HG02678 (cell line): ENCODE results near the gene ARL13B.
"Not testable (repeated sequence)": the region's sequence is repeated elsewhere in the genome, so short reads cannot be mapped to it uniquely, and the experiment has no call there.

ENCODE experiments used
- ATAC-seq: cut with Tn5 transposase; IDR thresholded peaks from one replicate; pipeline ENCODE4 v1.9.1; 2021; ENCODE audit warnings: mild to moderate bottlenecking, moderate library complexity; ENCODE audit not compliant: unreplicated experiment

The ARL13B gene

GRCh38 chr3:93979850-93980676 is at the start of gene ARL13B:
TSS of gene ARL13B (plus strand) at chr3:93980155. CDS start at chr3:93980424, 269 bp downstream.
- ATAC-seq, result peak; percentile 100

DNA sequence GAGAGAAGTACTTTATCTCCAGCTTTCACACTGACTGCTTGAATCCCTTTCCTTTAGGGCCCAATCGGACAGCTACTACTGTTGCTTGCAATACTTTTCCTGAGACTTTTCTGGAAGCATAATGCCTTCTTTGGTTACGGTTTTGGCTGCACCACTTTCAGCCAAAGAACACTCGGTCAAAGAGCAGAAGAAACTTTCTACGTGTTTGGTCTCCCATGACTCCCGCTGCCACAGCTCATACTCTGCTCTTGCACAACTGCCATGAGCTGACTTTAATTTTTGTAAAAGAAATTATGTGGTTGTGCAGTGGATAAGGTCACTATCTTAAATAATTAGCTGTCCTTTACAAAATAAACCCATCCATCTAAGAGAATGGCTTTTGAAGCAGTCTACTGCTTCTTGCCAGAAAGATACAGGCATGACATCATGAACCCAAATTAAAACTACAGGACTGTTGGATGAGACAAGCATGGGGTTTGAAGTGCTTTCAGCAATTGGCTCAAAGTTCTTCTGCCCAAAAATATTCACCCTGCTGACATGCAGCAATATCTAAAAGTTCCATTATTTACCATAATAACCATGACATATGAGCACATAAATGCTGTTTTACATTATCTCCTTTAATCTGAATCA is 48.2 kb upstream of the ARL13B start:
- ATAC-seq, result no peak

DNA sequence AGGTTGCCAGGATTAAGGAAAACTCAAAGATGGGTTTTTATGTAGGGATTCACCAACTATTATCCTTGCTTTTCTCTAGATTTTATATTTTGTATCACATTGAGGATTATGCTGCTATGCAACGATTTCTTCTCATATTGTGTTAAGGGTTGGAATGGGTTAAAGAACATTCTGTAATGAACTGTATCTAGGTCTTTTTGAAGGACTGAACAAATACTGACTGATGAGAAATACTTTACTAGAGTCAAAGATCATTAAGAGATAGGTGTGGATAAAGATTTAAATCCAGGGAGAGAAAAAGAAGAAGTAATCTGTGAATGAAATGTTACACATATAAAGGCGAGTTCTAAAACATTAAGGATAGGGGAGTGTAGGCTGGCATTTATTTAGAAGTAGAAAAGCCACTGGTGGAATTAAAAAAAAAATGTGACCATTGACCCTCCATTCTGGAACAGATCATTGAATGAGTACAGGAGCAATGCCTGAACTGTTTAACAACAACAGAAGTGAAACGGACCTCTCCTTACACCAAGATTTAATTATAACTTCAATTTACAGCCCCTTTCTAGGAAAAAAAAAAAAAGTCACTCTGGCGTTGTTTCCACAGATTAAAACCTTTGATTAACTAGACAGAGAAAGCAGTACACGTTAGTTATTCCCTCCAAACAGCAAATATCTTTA is 45.4 kb upstream of the ARL13B start:
- no peak for ATAC-seq

DNA sequence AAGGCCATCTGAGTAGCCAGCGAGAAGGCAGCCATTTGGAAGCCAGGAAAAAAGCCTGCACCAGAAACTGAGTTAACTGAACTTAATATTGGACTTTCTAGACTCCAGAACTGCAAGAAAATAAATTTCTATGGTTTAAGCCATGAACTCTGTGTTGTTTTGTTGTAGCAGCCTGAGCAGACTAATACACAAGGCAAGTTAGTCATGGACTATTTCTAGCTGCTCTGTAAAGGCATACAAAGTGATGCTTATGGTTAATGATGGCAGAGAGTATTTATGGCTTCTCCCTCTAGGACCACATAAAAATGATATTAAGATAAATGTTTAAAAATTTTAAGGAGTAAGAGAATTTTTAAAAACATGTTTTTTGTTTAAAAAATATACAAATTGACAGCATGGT is 43.4 kb upstream of the ARL13B start:
- no peak for ATAC-seq

DNA sequence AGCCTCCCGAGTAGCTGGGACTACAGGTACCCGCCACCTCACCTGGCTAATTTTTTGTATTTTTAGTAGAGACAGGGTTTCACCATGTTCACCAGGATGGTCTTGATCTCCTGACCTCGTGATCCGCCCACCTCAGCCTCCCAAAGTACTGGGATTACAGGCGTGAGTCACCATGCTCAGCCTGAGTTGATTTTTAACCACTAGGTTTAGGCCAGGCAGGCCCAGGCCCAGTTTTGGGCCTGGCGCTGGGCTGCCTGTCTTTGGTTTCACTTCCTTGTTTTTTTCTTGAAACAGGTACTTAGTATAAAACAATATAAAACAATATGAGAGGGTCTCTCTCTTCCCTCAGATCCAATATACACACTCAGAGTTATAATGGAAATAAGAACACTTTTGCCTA is 42.5 kb upstream of the ARL13B start:
- not testable (repeated sequence) for ATAC-seq

DNA sequence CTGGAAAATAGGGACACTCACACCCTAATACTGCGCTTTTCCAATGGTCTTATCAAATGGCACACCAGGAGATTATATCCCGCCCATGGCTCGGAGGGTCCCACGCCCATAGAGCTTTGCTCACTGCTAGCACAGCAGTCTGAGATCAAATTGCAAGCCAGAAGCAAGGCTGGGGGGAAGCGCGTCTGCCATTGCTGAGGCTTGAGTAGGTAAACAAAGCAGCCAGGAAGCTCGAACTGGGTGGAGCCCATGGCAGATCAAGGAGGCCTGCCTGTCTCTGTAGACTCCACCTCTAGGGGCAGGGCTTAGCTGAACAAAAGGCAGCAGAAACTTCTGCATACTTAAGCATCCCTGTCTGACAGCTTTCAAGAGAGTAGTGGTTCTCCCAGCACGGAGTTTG is 30.0 kb upstream of the ARL13B start:
- ATAC-seq, result not testable (repeated sequence)

DNA sequence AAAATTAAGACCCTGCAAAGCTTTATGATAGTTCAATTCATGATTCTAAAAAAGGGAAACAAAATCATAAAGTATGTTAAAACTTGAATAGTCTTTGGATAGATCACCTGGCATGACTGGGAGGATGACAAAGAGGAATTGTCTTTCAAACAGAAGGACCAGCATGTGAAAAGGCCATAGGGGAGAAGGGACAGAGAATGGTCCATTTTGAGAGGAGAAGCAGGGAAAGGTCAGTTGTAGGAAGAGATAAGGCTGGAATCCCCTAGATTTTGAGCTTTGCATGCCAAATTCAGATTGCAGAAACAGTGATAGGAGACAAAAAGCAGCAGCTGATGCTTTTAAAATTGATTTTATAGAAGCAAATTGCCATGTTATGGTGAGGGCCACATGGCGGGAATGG is 18.9 kb upstream of the ARL13B start:
- ATAC-seq, result no peak

- ATAC-seq, result no peak
These were observed 18.5 kb upstream of the ARL13B start for GRCh38 chr3:93961489-93961888.

DNA sequence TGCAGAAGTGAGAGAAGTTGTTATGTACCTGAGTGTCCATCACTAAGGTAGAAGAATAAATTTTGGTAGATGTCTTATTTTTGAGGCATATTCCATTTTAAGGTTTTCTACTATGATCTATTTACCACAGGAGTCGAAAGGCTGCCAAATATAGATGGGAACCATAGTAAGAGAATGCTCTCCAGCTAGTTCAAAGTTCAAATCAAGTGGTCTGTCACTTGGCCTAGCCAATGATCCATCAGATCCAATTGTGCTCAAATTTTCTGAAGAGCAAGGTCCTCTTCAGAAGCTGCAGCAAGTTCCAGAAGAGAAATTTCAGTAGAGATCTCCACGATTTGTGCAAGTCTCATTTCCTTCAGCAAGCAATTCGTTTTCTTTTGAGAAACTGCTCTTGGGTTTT is 17.2 kb upstream of the ARL13B start:
- ATAC-seq, result no peak

GRCh38 chr3:93965106-93965505 is 14.8 kb upstream of the ARL13B start:
- not testable (repeated sequence) for ATAC-seq

- no peak for ATAC-seq
These were observed 10.5 kb upstream of the ARL13B start for GRCh38 chr3:93969443-93969842.

DNA sequence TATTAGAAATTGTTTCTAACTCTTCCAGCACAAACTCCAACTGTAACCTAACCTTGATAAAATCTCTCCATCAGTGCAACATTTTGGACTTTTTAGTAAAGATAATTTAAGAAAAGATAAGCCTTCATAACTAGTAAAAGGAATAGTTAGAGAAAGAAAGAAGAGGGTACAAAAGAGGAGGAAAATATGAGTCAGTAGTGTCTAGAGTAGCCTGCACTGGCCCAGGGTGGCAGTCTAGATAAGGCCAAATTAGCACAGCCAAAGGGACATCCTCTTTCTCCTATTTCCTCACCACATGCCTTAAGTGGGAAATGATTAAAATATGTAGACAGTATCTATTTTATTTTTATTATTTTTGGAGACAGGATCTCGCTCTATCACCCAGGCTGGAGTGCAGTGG is 10.0 kb upstream of the ARL13B start:
- ATAC-seq, result no peak

DNA sequence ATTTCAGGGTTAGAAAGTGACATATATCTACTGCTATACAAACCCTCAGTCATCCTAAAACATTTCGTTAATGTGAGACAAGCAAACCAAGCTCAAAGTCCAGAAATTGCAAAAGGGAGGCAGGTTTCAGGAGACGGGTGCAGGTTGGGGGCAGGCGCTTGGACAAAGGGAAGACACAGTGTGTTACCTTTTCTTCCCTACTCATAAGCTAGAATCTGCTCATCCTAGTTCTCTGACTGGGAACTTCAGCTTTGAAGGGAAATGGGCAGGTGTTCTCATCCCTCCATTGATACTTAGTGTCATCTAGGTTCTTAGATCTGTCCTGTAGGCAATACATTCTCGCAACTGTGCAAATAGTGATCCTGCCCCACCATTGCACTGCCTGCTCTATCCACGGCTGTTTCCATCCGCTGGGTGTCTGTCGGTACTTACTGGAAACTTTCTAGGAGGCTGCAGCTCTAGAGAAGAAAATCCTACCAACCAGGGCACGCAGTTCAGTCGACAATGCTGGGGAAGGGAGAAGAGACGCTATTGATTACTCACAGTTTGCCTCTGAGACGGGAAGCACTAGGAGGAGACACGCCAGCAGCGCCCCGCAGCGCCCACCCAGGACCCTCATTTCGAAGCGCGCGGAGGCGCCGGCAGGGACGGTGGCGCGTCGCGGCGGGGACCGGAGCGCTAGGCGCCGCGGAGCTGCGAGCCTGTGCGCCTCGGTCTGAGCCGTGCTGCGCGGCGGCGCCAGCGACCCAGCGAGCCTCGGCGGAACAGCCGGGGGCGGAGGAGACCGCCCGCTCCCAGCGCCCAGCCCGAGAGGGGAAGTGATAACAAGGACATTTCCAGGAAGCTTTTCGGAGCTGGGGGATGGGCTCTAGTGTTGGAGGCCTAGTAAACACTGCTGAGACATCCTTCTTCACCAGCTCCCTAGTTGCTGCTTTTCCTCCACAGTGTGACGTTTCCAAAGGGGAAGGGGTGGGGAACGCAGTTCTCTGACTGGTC is 6.5 kb upstream of the ARL13B start, which contains the start of gene PROS1:
TSS of gene PROS1 (minus strand) at position 766 of the 996 bp plus-strand sequence. CDS start at position 619, 147 bp downstream.
- ATAC-seq, result peak; percentile 86

DNA sequence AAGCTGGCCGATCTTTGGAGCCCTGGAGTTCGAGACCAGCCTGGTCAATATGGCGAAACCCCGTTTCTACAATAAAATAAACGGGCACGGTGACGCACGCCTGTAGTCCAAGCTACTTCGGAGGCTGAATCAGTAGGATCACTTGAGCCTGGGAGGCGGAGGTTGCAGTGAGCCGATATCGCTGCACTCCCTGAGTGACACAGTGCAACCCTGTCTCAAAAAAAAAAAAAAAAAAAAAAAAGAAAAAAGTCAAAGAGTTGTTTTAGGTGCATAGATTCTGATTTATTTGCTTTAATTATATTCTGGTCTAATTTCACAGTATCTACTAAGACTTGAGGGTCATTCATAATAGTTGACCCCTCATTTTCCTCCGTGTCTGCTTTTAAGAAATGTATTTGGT is 1.7 kb downstream of the ARL13B start:
- no peak for ATAC-seq

- ATAC-seq, result no peak
These were observed 3.5 kb downstream of the ARL13B start for GRCh38 chr3:93983408-93983807.

- no peak for ATAC-seq
These were observed 4.7 kb downstream of the ARL13B start for GRCh38 chr3:93984618-93985017.

DNA sequence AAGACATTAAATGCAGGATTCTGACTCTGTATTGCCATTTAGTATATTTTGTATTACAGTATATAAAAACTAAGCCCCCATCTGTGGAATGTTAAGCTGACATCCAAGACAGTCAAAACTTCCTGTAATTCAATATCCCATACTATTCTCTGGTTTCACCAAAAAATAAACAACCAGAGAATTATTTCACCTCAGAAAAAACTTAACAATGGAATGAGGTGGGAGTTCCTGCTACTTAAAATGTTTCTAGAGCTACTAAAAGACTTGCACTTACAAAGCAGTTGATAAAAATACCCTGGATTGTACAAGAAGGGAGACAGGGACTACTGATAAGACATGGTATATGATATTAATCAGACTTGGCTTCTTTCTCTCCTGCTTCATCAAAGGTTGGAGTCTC is 8.3 kb downstream of the ARL13B start:
- no peak for ATAC-seq

GRCh38 chr3:93988764-93989163 is 8.8 kb downstream of the ARL13B start:
- ATAC-seq, result no peak

- no peak for ATAC-seq
These were observed 9.3 kb downstream of the ARL13B start for GRCh38 chr3:93989241-93989640.

DNA sequence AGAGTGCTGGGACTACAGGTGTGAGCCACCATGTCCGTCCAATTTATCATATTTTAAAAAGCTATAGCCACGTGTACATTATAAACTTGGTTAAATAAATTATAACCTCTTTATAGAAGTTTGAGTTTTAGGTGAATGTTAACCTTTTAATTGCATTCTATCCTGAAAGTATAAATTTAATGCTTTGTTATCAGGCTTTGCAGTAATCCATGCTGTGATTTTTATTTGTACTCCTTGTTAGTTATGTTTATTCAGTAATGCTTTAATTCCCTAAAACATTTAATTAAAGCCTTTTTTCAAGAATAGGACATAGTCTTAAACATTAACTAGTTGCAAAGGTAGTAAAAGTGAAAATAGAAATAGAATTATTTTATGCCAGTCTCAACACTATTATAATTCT is 11.7 kb downstream of the ARL13B start:
- ATAC-seq, result no peak

DNA sequence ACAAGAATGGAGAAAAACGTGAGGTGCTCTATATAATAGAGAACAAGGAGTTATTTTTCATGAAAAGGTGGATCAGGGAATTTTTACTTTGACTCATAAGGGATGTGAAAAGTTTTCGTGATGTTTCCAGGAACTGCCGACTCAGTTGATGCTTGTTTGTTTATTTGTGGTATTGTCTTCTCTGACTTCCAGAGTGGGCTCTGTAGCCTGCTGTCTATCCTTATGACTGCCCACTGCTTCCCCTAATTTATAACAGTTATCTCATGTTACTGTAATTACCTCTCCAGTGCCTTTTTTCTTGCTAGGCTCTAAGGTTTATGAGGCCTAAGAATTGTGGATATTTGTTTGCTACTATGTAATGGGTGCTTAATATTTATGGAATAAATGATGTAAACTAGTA is 12.3 kb downstream of the ARL13B start:
- ATAC-seq, result no peak
